KOPT-K1 (cell line): Measurements from ENCODE around the gene XIAP.
A peak's percentile ranks its signal among the peaks of the same experiment; 100 is the strongest.
"Not testable (repeated sequence)": the region's sequence is repeated elsewhere in the genome, so short reads cannot be mapped to it uniquely, and the experiment has no call there.

Source experiments
- H3K27ac ChIP-seq: fragments of 200-600 bp; sonication (generic); 2 replicates; pipeline ENCODE4 v1.5.1; 2016; ENCODE audit warnings: antibody characterized with exemption, mild to moderate bottlenecking, low read depth, low read length; ENCODE audit not compliant: poor library complexity, severe bottlenecking
- H3K36me3 ChIP-seq: fragments of 200-600 bp; sonication (generic); 2 replicates; pipeline ENCODE4 v1.5.1; 2017; ENCODE audit warnings: antibody characterized with exemption, mild to moderate bottlenecking, low read length, moderate library complexity; ENCODE audit not compliant: insufficient read depth
- H3K9me3 ChIP-seq: fragments of 200-600 bp; sonication (generic); 2 replicates; pipeline ENCODE4 v1.5.1; 2017; ENCODE audit warnings: antibody characterized with exemption, low read length, mild to moderate bottlenecking; ENCODE audit not compliant: insufficient read depth, poor library complexity, severe bottlenecking

Gene XIAP

GRCh38 chrX:123859846-123860838, at the start of gene XIAP:
Gene XIAP, plus strand, starts transcription at chrX:123860053. Its CDS starts 25,610 bp downstream, at chrX:123885663.
- Histone ChIP-seq H3K36me3 (no peaks in the 10 kb centered on the region; the same call in 1 of the 2 replicates), H3K27ac (peak within 1 kb of the TSS; percentile 96), H3K9me3 (no peaks in the 10 kb centered on the region)

GRCh38 chrX:123814343-123814742, 45.5 kb upstream of the XIAP start:
- H3K36me3 ChIP-seq = no peaks in the 10 kb centered on the region
- no peak overlapping the region for H3K27ac ChIP-seq
- H3K9me3 ChIP-seq = no peaks in the 10 kb centered on the region

DNA sequence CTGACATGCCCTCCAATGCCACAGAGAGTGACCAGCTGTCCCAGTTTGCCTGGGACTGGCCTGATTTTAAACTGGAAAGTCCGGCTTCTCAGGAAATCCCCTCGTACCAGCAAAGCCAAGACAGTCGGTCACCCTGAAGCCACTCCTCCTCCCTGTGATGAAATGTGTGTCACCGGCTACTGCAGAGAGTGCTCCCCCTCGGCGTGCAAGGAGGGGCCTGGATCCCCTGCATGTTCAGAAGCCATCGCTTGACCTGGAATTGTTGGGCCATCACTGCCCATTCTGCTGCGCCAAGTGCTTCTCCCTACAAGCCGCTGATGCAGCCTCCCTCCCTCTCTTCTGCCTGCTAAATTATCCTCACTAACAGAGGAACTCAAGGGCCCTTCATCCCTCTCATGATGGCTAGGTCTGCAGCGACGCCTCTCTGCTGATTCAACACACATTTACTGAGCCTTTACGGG, 44.9 kb upstream of the XIAP start:
- H3K36me3 ChIP-seq, H3K9me3 ChIP-seq, H3K27ac ChIP-seq: not testable (repeated sequence)

DNA sequence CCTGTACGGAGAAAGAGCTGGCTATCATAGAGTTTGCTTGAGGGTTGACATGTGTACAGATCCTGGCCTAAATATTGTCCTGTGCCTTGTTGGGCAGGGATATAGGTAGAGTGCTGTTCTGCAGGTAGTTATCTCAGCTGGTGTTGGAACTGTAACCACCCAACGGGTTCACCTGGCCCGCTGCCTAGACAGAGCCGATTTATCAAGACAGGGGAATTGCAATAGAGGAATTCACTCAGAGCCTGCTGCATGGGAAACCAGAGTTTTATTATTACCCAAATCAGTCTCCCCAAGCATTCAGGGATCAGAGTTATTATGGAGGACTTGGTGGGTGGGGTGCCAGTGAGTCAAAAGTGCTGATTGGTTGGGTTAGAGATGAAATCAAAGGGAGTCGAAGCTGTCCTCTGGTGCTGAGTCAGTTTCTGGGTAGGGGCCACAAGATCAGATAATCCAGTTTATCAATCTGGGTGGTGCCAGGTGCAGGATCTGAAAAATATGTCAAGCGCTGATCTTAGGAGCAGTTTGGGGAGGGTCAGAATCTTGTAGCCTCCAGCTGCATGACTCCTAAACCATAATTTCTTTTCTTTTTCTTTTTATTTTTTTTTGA, 42.5 kb upstream of the XIAP start:
- no peak overlapping the region for H3K27ac ChIP-seq
- H3K9me3 ChIP-seq = no peaks in the 10 kb centered on the region
- H3K36me3 ChIP-seq = no peaks in the 10 kb centered on the region

DNA sequence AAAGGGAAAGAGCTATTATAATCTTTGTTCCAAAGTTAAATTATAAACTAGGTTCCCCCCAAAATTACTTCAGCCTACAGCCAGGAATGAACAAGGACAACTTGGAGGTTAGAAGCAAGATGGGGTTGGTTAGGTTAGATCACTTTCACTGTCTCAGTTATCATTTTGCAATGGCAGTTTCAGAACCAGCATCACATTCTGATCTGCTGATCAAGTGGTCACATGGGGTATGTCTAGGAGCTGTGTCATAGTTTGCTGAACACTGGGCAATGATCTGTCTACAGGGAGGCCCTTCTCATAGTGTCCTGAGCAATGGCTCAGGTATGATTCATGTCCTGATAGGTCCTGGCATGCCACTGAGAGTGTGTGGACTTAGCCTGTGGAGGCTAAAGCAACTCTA, 41.6 kb upstream of the XIAP start:
- no peaks in the 10 kb centered on the region for H3K9me3 ChIP-seq
- H3K36me3 ChIP-seq = no peaks in the 10 kb centered on the region
- H3K27ac ChIP-seq = no peak overlapping the region

GRCh38 chrX:123822965-123823364, 36.9 kb upstream of the XIAP start:
- no peaks in the 10 kb centered on the region for H3K9me3 ChIP-seq
- H3K27ac ChIP-seq = no peak overlapping the region

GRCh38 chrX:123830309-123830708, 29.5 kb upstream of the XIAP start:
- Histone ChIP-seq H3K36me3 (no peaks in the 10 kb centered on the region), H3K9me3 (no peaks in the 10 kb centered on the region)

More at GRCh38 chrX:123822965-123823364, 36.9 kb upstream of the XIAP start:
- no peaks in the 10 kb centered on the region for H3K36me3 ChIP-seq

GRCh38 chrX:123833387-123833786, 26.5 kb upstream of the XIAP start:
- no peak overlapping the region for H3K27ac ChIP-seq
- no peaks in the 10 kb centered on the region for H3K36me3 ChIP-seq
- H3K9me3 ChIP-seq = no peaks in the 10 kb centered on the region

More at GRCh38 chrX:123830309-123830708, 29.5 kb upstream of the XIAP start:
- H3K27ac ChIP-seq = no peak overlapping the region

DNA sequence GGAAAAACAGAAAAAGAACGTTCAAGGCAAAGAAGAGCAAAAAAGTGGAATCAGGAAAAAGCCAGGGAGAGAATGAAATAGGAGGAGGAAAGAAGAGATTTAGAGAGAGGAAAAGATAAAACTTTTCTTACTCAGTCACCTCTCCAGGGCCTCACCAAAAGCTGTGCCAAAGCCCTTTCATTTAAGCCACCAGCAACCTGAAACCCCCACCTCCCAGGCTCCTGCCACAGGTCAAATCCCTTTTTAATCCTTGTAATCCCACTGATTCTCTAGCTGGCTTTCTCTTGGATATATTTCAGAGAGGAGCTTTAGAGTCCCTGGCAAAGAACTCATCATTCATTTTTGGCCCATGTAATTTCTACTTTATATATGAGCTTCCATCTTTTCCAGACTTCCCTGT, 25.7 kb upstream of the XIAP start:
- H3K36me3 ChIP-seq = no peaks in the 10 kb centered on the region
- no peaks in the 10 kb centered on the region for H3K9me3 ChIP-seq
- no peak overlapping the region for H3K27ac ChIP-seq

DNA sequence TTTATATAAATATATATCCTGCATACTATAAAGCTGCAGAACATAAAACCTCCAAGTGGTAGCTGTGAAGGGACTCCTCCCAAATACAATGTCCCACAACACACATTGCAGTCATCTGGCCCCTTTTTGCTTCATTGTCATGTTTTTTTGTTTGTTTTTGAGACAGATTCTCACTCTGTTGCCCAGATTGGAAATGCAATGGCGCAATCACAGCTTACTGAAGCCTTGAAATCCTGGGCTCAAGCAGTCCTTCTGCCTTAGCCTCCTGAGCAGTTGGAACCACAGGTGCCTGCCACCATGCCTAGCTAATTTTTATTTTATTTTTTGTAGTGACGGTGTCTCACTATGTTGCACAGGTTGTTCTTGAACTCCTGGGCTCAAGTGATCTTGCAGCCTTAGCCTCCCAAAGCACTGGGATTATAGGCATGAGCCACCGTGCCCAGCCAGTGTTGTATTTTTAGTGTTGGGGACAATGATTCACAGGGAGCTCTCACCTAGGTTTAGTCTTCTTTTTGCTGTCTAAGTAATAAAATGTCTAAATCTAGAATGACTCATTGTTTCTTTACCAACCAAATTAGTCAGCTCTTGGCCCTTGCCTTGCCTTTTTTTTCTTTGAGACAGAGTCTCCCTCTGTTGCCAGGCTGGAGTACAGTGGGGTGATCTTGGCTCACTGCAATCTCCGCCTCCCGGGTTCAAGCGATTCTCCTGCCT, 24.0 kb upstream of the XIAP start:
- H3K27ac ChIP-seq = no peak overlapping the region

GRCh38 chrX:123845129-123845528, 14.7 kb upstream of the XIAP start:
- not testable (repeated sequence) for H3K9me3 ChIP-seq, H3K36me3 ChIP-seq

More for the DNA sequence above, 24.0 kb upstream of the XIAP start:
- no peaks in the 10 kb centered on the region for H3K9me3 ChIP-seq
- no peaks in the 10 kb centered on the region for H3K36me3 ChIP-seq

DNA sequence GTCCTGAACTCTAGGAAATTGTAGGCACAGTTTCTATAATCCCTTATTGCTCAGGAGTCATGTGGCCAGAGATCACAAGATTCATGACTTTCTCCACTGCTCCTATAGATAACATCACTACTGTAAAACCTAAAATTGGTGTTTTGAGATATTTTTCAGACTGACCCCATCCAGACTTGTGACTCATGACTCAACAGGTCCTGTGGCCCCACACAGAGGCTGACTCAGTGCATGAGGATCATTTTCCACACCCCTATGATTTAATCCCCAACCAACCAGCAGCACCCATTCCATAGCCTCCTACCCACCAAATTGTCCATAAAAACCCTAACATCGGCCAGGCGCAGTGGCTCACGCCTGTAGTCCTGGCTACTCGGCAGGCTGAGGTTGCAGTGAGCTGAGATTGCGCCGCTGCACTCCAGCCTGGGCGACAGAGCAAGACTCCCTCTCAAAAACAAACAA, 13.2 kb upstream of the XIAP start:
- Histone ChIP-seq H3K27ac (no peak overlapping the region), H3K9me3 (no peaks in the 10 kb centered on the region), H3K36me3 (no peaks in the 10 kb centered on the region)

More at GRCh38 chrX:123845129-123845528, 14.7 kb upstream of the XIAP start:
- not testable (repeated sequence) for H3K27ac ChIP-seq

DNA sequence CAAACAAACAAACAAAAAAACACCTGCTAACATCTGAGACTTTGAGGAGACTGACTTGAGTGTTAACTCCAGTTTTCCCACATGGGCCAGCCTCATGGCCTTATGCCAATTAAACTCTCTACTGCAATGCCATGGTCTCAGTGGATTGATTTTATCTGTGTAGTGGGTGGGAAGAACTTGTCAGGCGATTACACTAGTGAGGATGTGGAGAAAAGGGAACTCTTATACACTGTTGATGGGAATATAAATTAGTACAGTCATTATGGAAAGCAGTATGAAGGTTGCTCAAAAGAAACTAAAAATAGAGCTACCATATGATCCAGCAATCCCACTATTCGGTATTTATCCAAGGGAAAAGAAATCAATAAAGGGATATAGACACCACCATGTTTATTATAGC, 12.8 kb upstream of the XIAP start:
- H3K36me3 ChIP-seq = no peaks in the 10 kb centered on the region
- H3K9me3 ChIP-seq = no peaks in the 10 kb centered on the region
- no peak overlapping the region for H3K27ac ChIP-seq

DNA sequence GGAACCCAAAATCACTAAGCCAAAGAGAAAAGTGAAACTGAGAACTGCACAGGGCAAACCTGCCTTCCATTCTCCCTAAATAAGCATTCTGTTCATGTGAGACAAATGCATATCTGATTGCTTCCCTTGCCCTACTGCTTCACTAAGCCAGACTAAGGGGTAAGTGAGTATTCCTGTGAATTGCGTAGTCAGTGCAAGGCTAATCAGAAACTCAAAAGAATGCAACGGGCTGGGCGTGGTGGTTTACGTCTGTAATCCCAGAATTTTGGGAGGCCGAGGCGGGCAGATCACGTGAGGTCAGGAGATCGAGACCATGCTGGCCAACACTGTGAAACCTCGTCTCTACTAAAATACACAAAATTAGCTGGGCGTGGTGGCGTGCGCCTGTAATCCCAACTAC, 10.8 kb upstream of the XIAP start:
- H3K27ac ChIP-seq = no peak overlapping the region
- no peaks in the 10 kb centered on the region for H3K36me3 ChIP-seq
- H3K9me3 ChIP-seq = no peaks in the 10 kb centered on the region

- H3K36me3 ChIP-seq, H3K27ac ChIP-seq, H3K9me3 ChIP-seq: not testable (repeated sequence)
Measured at GRCh38 chrX:123849906-123850305, 9.9 kb upstream of the XIAP start.
